ENCODE measurements around the gene COL17A1.

DNA sequence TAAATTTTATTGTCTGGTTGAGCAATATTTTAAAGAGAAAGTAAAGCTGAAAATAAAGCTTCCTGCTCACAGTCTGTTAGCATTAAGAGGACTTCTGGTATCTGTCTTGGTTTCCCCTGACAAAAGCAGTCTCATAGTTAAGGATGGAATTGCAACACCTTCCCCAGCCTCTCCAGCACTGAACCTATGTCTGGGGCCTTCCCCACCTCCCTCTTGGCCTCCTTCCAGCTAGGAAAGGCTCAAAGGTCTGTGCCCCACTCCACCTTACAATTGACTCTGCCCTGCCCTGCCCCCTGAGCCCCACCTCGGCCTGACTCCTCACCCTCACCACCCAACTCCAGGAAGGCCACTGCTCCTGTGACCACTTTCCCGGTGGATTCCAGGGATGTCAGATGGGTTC is 33.2 kb downstream of the COL17A1 start:
- TF ChIP-seq POLR2A (IDR thresholded peaks at IDR 0.05), result no peak
- TF ChIP-seq, protein P1, sequence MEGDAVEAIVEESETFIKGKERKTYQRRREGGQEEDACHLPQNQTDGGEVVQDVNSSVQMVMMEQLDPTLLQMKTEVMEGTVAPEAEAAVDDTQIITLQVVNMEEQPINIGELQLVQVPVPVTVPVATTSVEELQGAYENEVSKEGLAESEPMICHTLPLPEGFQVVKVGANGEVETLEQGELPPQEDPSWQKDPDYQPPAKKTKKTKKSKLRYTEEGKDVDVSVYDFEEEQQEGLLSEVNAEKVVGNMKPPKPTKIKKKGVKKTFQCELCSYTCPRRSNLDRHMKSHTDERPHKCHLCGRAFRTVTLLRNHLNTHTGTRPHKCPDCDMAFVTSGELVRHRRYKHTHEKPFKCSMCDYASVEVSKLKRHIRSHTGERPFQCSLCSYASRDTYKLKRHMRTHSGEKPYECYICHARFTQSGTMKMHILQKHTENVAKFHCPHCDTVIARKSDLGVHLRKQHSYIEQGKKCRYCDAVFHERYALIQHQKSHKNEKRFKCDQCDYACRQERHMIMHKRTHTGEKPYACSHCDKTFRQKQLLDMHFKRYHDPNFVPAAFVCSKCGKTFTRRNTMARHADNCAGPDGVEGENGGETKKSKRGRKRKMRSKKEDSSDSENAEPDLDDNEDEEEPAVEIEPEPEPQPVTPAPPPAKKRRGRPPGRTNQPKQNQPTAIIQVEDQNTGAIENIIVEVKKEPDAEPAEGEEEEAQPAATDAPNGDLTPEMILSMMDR (IDR thresholded peaks at IDR 0.05), result no peak
